GM18499 (cell line): ENCODE results near the gene PDE4A.
"Not testable (repeated sequence)": the region's sequence is repeated elsewhere in the genome, so short reads cannot be mapped to it uniquely, and the experiment has no call there.

Experiments
- ATAC-seq: cut with Tn5 transposase; IDR thresholded peaks from one replicate; pipeline ENCODE4 v1.9.1; 2021; ENCODE audit warnings: moderate number of reproducible peaks; ENCODE audit not compliant: insufficient read depth, unreplicated experiment

PDE4A gene

GRCh38 chr19:10403137-10404021 is 17.0 kb upstream of the PDE4A start, which contains the start of gene CDC37:
TSS of gene CDC37 (minus strand) at chr19:10403542. CDS start at chr19:10403479, 63 bp downstream.
- peak; percentile 61 for ATAC-seq

GRCh38 chr19:10404888-10405820 is 15.2 kb upstream of the PDE4A start:
- no peak for ATAC-seq

GRCh38 chr19:10406191-10406590 is 14.1 kb upstream of the PDE4A start:
- no peak for ATAC-seq

GRCh38 chr19:10407096-10407495 is 13.2 kb upstream of the PDE4A start:
- no peak for ATAC-seq

GRCh38 chr19:10408511-10409283 is 11.6 kb upstream of the PDE4A start:
- no peak for ATAC-seq

- not testable (repeated sequence) for ATAC-seq
Measured at GRCh38 chr19:10411224-10411623, 9.1 kb upstream of the PDE4A start.

GRCh38 chr19:10412257-10412977 is 7.9 kb upstream of the PDE4A start:
- no peak for ATAC-seq

- ATAC-seq = no peak
Measured at GRCh38 chr19:10416083-10416379, 4.3 kb upstream of the PDE4A start.

- peak; percentile 26 for ATAC-seq
Measured at GRCh38 chr19:10416380-10417257, 3.7 kb upstream of the PDE4A start.

- ATAC-seq = no peak
Measured at GRCh38 chr19:10417541-10418234, 2.6 kb upstream of the PDE4A start.

- ATAC-seq = no peak
Measured at GRCh38 chr19:10418235-10418484, 2.2 kb upstream of the PDE4A start.

- ATAC-seq = no peak
Measured at GRCh38 chr19:10418485-10419199, 1.7 kb upstream of the PDE4A start.

GRCh38 chr19:10419200-10419645 is 1.1 kb upstream of the PDE4A start:
- ATAC-seq = no peak

- no peak for ATAC-seq
Measured at GRCh38 chr19:10419646-10420443, 493 bp upstream of the PDE4A start.

GRCh38 chr19:10421240-10422045 is 1.1 kb downstream of the PDE4A start:
- no peak for ATAC-seq

- ATAC-seq = no peak
Measured at GRCh38 chr19:10422046-10422461, 1.7 kb downstream of the PDE4A start.
